Embryonic facial prominence (tissue), 1 donor: ENCODE results near the gene SUCLG2.

Experiments
- DNase-seq: peaks from one replicate; pipeline ENCODE4 v3.0.0-alpha.2; 2016; ENCODE audit errors: extremely low spot score

SUCLG2 gene

DNA sequence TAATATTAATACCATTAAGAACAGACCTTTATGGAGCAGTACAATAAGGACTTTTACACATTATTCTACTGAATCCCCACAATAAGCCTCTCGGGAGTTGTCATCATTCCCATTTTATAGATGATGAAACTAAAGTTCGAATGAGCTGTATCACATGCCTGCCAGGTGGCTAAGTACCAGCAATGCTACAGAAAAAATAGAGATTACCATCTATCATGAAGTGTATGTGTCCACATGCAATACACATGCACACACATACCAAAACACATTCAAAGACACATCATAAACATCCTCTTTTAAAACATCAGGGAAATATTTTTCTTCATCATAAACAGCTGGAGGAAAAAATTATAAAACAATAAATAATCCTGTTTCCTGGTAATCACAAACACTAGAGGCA lies 136.6 kb downstream of the SUCLG2 start:
- no peak for DNase-seq

DNA sequence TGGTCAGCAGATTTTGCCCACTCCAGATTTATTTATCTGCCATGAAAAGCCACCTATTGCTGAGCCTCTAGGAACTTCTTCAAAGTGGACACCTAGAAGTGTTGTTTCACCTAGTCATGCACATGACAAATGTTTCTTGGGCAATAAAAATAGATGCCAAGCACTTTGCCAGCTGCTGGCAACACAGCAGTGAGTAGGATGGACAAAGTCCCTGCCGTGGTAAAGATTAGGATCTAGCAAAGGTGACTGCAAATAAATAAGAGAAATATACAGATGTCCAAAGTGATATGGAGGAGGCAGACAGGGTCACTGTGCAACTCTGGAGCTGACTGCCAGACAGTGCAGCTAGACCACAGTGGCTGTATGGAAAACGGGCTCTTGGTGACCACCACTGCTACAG lies 137.9 kb downstream of the SUCLG2 start:
- no peak for DNase-seq

DNA sequence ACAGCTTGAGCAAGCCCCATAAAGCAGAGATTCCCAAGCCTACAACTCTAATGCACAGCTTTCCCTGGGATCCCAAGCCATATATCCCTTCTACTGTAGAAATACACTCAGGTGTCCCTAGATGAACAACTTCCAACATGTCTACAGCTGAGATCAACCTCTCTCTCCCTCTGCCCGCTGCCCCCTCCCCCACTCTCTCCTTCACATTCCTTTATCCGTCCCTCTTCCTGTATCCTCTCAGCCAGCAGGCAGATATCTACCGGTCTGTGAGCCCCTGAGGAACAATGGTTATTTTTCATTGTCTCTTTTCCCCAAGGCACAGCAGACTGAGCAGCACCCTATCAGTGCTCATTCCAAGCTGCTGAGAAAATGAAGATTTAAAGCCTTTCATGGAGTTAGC lies 138.6 kb downstream of the SUCLG2 start:
- DNase-seq = no peak

DNA sequence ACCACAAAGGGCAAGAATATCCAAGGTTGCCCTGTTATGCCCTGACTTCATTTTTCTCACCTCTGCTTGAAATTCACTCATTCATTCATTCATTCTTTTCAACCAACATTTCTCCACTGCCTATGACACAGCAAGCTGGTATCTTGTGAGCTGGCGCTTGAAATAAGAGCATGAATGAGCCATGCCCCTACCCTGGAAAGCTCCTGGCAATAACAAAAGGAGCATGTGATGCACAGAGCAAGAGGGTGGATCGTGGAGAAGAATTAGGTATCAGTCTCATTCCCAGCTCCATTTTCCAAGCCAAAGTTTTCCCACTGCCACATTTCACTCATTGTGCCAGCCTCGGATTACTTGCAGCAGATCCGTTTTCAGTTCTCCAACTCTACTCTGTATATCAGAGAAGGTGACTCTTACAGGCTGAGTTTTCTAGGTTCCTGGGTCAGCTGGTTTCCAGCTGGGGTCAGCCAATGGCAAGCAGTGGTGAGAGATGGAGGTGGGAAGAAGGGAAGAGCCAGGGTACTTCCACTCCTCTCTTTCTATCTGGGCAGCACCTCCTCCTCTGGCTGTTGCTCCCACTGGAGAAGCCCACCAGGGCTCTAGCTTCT lies 144.8 kb downstream of the SUCLG2 start:
- DNase-seq = no peak

DNA sequence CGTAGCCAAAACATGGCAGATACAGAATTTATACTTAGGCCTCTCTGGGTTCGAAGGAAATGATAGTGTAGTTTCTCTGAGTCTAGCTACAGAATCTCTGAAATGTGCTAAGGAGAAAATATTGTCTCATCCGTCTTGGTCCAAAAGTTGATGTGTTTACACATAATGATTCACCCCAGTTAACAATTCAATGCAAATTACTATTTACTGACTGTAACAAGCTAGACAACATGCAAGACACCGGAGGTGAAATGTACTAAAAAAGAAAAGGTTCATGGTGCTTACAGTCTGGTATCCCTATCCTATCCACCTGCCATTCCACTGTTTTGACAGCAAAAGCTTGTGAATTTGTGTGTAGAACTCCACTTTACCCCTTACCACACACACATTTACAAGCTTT lies 146.8 kb downstream of the SUCLG2 start:
- no peak for DNase-seq

DNA sequence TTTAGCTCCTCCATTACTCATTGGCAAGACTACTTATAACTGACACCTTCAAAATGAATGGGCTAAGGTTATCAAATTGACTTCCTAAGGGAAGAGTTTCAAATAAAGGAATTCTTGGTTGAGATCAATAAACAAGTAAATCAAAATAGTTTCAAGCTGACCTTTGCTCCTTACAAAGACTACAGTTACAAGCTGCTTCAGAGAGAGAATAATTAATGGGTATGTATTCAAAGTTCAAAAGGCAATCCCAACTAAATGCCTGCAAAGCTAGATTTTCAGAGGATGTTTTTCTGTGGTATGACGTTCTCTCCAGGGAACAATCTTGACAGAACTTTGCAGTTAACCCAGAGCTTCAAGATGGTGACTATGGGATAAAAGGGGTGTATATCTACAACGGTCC lies 153.7 kb downstream of the SUCLG2 start:
- no peak for DNase-seq

DNA sequence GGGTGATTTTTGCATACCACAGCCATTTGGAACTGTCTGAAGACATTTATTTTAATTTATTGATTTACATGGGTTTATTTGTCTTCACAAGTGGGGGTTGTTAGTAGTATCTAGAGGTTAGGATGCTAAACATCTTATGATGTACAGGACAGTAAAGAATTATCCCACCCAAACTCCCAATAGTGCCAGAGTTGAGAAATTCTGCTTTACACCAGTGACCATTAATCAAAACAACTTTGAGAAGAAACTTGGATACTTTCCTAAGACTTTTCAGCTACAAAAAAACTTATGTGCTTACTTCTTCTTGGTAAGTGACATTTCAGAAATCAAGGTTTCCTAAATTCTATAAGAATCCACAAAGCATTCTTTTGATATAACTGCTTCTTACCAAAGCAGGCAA lies 156.7 kb downstream of the SUCLG2 start:
- no peak for DNase-seq

DNA sequence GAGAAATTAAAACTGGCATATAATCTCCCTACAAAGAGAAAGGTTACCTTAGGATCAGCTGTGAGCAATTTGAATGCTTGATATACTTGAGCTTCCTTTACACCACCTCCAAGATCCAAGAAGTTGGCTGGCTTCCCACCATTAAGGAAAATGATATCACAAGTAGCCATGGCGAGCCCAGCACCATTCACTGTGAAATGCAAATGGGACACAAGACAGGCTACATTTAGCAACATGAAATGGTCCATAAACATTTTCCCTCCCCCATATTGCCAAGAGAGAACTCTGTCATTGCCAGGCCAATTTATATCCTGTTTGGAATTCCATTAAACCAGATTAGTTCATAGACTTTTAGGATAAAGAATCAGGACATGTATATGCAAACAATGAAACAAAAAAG lies 158.7 kb downstream of the SUCLG2 start:
- no peak for DNase-seq

DNA sequence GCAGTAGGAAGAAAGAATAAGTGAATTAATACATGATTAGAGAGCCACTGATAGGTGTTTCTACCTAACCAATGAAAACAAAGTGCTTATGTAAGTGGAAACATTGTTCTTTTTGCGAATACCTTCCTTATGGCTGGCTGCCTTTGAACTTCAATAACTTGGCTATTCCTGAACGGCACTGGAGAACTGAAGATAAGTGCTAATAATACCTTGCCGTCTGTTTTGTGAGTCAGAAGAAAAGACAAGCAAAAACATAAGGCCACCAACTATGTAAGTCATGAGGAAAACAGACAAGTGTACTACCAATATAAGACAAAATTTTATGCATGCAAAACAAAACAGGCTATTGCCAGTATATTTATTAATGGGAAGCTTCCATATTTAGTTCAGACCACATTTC lies 160.6 kb downstream of the SUCLG2 start:
- no peak for DNase-seq

DNA sequence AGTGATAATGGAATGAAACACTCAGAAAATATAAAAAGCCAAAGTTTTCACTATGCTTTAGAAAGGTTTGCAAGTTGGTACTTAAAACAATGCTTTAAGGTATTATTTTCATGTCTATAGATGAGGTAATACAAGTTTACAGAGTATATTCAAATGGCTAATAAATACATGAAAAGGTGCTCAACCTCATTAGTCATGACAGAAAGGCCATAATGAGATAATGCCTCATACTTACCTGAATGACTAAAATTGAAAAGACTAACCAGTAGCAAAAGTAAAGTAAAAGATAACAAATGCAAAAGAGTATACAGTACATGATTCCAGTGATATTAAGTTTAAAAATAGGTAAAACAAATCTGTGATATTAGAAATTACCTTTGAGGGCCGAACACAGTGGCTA lies 163.8 kb downstream of the SUCLG2 start:
- DNase-seq = no peak

DNA sequence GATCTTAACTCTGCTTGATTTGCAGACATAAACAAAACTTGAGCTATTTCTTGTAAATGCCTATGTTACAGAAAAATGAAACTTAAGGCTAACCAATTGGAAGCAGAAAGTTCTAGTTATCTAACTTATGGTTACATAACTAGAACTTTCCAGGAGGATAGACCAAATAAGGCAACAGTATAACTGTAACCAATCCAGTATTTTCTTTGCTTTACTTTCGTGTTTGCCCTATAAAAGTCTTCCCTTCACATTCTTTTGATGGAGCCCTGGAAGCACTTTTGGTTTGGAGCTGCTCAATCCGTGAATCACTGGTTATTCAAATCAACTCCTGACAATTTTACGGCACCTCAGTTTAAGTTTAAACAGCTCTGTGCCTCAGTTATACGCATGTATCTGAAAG lies 164.6 kb downstream of the SUCLG2 start:
- peak; percentile 9 for DNase-seq

DNA sequence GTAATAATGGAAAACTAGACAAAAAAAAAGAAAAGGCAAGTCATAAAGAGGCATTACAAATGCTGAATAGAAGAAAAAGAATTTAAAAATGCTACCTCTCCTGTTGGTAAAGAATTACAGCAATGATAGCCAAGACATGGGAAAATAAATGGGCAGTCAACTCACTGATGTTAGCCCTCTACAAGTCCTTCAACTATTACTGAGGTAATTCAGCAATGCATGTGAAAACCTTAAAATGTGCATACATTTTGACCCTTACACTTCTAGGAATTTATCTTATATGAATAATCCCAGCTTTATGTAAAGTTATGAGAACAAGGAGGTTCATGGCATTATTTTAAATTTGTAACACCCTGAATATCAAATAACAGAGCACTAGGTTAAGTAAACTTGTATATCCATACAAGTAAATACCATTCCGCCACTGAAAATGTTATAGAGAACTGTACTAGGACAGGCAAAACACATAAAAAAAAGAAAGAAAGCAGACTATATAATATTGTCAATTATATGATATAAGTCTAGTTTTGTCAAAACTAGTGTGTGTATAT lies 166.8 kb downstream of the SUCLG2 start:
- no peak for DNase-seq

DNA sequence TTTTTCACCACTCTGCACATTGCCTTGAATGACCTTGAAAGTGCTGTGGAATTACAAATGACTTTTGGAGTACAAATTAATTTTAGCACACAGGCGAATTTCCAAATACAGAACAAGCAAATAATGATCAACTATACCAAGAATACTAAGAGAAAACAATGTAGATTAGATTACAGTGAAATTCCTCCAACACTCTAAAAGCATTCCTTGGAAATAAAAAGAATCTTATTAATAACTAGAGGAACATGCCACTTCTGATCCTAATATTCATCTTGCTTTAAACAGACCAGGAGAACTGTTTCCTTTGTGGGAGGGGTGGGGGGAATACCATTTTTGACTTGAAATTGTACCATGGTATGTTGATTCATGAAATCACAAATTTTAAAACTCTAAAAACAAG lies 167.5 kb downstream of the SUCLG2 start:
- no peak for DNase-seq

DNA sequence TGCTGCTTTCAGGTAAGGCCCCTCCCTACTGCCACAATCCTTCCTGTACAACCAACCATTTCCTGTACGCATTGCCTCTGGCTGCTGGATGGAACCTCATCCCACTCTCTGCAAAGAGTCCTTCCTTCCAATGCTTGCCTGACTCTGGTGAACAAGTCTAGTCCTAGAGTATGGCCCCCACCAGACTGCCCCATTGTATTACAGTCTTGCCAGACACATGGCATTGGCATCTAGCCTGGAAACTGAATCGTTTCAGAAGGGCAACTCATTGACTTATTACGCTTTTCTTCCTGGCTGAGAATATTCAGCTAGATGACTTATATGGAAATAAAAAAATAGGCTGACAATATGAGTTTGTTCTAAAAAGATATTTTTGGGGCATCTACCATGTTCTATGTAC lies 170.3 kb downstream of the SUCLG2 start:
- no peak for DNase-seq

DNA sequence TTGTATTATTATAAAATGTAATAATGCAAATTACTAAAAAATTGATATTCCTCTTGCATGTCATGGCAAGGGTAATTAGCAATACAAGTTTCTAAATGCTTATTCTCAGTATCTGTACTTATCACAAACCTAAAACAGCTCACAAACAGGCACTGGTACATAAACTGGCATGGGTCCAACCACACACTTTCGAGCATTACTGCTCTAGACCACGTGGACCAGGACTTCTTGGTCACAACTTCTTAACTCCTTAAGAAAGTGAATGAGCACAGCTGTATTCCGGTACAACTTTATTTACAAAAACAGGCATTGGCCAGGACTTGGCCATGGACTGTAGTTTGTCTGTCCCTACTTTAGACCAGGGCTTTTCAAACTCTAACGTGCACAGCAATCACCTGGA lies 173.3 kb downstream of the SUCLG2 start:
- no peak for DNase-seq

DNA sequence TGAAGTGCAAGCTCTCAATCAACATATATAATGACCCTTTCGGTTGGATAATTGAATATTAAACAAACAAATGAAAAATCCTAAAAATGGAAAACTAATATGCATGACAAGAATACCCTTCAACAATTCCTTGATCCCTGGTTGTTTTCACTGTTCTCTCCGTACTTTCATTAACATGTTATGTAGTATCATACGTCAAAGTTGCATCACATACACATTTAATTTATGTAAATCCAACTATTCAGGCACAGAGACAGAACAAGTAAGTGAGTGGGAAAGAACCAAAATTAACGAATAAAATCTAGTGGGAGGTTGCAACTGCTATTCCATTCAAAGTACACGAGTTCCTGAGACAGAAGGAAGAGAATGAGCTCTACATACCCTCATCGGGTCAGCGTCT lies 176.0 kb downstream of the SUCLG2 start:
- no peak for DNase-seq

DNA sequence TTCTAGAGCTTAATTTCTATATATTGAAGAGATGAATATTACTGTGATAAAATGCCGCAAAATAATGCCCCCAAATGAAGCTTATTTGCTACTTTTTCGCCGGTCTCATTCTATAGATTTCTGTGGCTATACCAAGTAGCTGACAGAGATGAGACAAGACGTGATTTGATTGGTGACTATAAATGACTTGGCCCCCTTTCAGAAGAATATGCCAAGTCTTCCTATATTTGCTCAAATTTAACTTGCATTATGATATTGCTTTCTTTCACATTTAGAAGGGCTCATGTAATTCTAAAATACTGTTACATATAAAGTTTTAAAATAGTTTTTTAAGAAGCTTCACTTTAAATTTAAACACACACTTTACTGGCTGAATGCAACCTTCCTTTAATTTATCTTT lies 180.1 kb downstream of the SUCLG2 start:
- no peak for DNase-seq

DNA sequence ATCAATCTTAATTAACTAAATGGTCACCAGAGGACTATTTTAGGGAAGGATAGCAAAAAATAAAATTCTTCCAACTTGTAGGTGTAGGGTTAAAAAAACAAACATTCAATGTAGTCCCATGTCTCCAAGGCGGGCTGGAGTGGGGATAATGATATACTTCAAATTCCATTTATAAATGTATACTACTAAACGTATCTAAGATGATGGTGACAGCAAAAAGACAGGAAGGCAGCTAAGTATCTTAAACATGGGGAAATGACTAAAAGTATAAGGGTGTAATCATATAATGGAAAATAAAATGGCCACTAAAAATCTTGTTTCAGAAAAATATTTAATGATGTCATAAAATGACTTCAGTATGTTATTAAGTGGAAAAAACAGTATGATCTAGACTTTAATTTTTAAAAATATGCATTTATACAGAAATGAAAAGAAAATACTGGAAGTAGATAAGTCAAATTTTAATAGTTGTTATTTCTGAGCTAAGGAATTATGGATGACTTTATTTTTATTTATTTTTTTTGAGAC lies 181.7 kb downstream of the SUCLG2 start:
- DNase-seq = no peak

DNA sequence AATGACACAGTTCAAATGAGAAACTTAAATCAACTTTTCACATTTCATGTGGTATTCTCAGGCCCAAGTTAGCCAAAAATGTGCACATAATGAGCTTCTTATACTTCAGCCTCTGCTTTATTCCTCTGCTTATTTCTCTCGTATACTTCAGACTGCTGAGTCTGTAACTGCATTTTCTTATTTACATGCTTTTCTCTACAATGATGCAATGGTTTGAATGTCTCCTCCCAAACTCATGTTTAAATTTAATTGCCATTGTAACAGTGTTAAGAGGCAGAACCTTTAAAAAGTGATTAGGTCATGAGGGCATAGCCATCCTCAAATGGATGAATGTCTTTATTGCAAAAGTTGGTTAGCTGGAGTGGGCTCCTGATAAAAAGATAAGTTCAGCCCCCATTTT lies 184.2 kb downstream of the SUCLG2 start:
- DNase-seq = no peak

DNA sequence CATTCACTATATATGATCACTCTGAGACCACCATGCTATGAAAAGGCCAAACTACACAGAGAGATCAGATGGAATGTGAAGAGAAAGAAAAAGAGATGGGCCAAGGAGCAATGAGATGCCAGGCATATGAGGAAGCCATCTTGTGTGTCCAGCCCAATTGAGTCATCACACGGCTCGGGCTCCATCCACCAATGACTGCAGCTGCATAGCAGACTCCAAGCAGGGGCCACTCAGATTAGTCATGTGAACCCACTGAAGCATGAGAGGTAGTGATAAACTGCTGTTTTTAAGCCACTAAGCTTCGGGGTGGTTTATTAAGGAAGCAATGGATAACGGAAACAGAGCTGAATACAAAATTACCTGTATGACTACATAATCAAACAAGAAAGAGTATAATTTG lies 185.9 kb downstream of the SUCLG2 start:
- no peak for DNase-seq

DNA sequence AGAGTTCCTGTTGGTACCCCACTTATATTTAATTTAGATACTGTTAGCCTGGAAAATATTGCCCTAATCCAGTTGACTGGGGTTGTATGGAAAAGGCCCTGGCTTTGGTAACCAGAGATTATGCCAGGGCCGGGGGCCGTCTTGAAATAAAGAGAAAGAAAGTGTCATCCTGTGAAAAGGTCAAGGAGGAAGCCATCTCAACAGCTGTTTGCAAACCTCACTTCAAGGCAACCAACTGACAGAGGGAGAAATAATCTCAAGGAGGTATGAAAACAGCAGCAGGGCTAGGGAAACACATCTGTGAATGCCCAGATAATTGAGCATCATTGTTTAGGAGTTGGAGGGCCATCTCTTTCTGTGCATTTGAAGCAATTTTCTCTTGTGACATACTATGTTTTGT lies 190.8 kb downstream of the SUCLG2 start:
- DNase-seq = no peak

DNA sequence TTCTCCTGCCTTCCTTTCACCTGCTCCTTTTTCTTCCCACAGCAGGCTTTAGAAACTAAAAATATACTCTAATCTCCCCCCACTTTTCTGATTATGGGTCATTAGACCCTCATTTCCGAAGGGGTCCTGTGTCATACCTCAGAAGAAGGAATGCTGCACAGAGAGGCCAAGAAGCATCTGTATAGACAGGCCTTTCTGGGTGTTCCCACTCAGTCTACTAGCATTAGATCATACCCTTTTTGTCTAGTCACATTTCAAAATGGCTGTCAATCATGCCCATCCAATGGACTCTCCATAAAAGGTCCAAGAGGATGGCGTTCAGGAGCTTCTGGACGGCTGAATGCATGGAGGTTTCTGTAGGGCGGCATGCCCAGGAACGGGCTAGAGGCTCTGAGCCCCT lies 192.2 kb downstream of the SUCLG2 start:
- DNase-seq = no peak

DNA sequence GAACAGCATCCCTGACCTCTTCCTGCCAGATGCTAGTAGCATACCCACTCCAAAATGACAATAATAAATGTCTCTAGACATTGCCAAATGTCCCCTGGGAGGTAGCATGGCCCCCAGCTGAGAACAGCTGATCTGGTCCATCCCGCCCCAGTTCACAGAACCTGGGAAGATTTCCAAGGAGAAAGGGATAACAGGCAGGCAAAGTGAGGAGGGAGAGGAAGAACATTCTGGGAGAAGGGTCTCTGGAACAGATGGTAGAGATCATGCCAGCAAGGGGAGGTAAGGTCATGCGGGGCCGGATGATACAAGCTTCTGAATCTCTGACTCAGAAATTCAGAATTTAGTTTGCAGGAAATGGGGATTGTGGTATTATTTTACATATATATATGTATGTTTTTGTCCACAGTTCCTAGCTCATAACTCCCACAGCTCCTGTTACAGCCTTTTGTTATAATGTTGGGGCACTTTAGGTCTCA lies 192.7 kb downstream of the SUCLG2 start:
- DNase-seq = no peak
